ENCODE results near the gene DDX53.

Gene DDX53

DNA sequence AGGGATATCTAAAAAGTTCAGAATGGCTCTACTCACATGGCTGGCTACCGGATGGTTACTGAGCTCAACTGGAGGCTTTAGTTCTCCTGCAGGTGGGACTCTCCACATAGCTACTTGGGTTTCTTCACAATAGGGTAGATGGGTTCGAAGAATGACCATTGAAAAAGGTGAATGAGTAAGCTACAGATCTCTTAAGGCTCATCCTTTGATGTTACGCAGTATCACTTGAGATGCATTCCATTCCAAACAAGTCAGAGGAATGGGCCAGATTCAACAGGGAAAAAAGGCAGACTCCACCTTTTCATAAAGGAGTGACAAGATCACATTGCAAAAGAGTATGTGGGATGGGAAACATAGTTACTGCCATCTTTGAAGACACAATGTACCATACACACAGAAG is 52.6 kb downstream of the DDX53 start:
- DNase-seq: no peak

Measured in NCI-H1930 (cell line).